GM18861 (cell line): ENCODE results near the gene MATK.

Experiments used
- ATAC-seq: cut with Tn5 transposase; IDR thresholded peaks from one replicate; pipeline ENCODE4 v1.9.1; 2021; ENCODE audit not compliant: unreplicated experiment

Gene MATK

GRCh38 chr19:3751236-3751635 is 34.9 kb downstream of the MATK start:
- ATAC-seq, result no peak

GRCh38 chr19:3750211-3750610 is 36.0 kb downstream of the MATK start:
- ATAC-seq, result no peak

- ATAC-seq, result no peak
These were observed 37.2 kb downstream of the MATK start for GRCh38 chr19:3748965-3749364.

GRCh38 chr19:3746371-3747056 is 39.7 kb downstream of the MATK start:
- ATAC-seq, result no peak

- no peak for ATAC-seq
These were observed 40.7 kb downstream of the MATK start for GRCh38 chr19:3745363-3746045.

GRCh38 chr19:3743486-3743885 is 42.7 kb downstream of the MATK start:
- ATAC-seq, result no peak

- ATAC-seq, result no peak
These were observed 45.8 kb downstream of the MATK start for GRCh38 chr19:3740431-3740830.

GRCh38 chr19:3738477-3739220 is 47.5 kb downstream of the MATK start:
- ATAC-seq, result no peak

GRCh38 chr19:3737487-3738205 is 48.5 kb downstream of the MATK start:
- no peak for ATAC-seq

GRCh38 chr19:3736106-3736724 is 50.0 kb downstream of the MATK start:
- ATAC-seq, result no peak

- no peak for ATAC-seq
These were observed 51.9 kb downstream of the MATK start for GRCh38 chr19:3734310-3734600.

GRCh38 chr19:3733549-3734309 is 52.5 kb downstream of the MATK start:
- ATAC-seq, result no peak

- ATAC-seq, result no peak
These were observed 54.1 kb downstream of the MATK start for GRCh38 chr19:3732108-3732507.

GRCh38 chr19:3730457-3730958 is 55.7 kb downstream of the MATK start:
- no peak for ATAC-seq
